Measurements from ENCODE around the gene WWTR1.

Gene WWTR1

GRCh38 chr3:149523512-149524299 lies 134.1 kb downstream of the WWTR1 start:
- no peak for DNase-seq

GRCh38 chr3:149519912-149520311 lies 137.9 kb downstream of the WWTR1 start:
- no peak for DNase-seq

GRCh38 chr3:149516920-149517319 lies 140.9 kb downstream of the WWTR1 start:
- no peak for DNase-seq

GRCh38 chr3:149515249-149515648 lies 142.6 kb downstream of the WWTR1 start:
- no peak for DNase-seq

GRCh38 chr3:149514471-149514870 lies 143.4 kb downstream of the WWTR1 start:
- DNase-seq = no peak

- DNase-seq = peak; percentile 12 to 40
These were observed 145.6 kb downstream of the WWTR1 start for GRCh38 chr3:149512073-149512782.

- no peak for DNase-seq
These were observed 146.7 kb downstream of the WWTR1 start for GRCh38 chr3:149511040-149511626.

- no peak for DNase-seq
These were observed 147.3 kb downstream of the WWTR1 start for GRCh38 chr3:149510480-149510879.

GRCh38 chr3:149509526-149509925 lies 148.3 kb downstream of the WWTR1 start:
- no peak for DNase-seq

GRCh38 chr3:149507491-149508324 lies 150.1 kb downstream of the WWTR1 start:
- DNase-seq = peak; percentile 51 to 64

- peak in 1 of 2 experiments; percentile 34 for DNase-seq
These were observed 150.9 kb downstream of the WWTR1 start for GRCh38 chr3:149506965-149507364.

- DNase-seq = no peak
These were observed 151.3 kb downstream of the WWTR1 start for GRCh38 chr3:149506540-149506939.

GRCh38 chr3:149502438-149502837 lies 155.4 kb downstream of the WWTR1 start:
- DNase-seq = no peak

- no peak for DNase-seq
These were observed 156.3 kb downstream of the WWTR1 start for GRCh38 chr3:149501524-149501923.

GRCh38 chr3:149497966-149498670 lies 159.7 kb downstream of the WWTR1 start:
- no peak for DNase-seq

- DNase-seq = no peak
These were observed 160.9 kb downstream of the WWTR1 start for GRCh38 chr3:149496891-149497290.

- DNase-seq = no peak
These were observed 162.2 kb downstream of the WWTR1 start for GRCh38 chr3:149495581-149496125.

GRCh38 chr3:149494759-149495580 lies 162.9 kb downstream of the WWTR1 start:
- no peak for DNase-seq

- DNase-seq = peak; percentile 51 to 75
These were observed 163.6 kb downstream of the WWTR1 start for GRCh38 chr3:149494022-149494758.

- no peak for DNase-seq
These were observed 164.4 kb downstream of the WWTR1 start for GRCh38 chr3:149493315-149494021.
